ENCODE measurements around the gene MS4A10.

MS4A10 gene

GRCh38 chr11:60785136-60785535 is at the start of gene MS4A10:
Gene MS4A10, plus strand, starts transcription at chr11:60785333. Its CDS starts 5,003 bp downstream, at chr11:60790336.
- H3K9me3 ChIP-seq (ENCODE audit: control insufficient read depth in 1 of 2, low read length in 2 of 2) = no peaks in the 10 kb centered on the region
- peaks cover 39 to 50% of the 10 kb centered on the region in 2 donors for H3K4me1 ChIP-seq (ENCODE audit: control insufficient read depth in 1 of 2, insufficient read depth in 2 of 2, low read length in 2 of 2)
- H3K4me3 ChIP-seq (ENCODE audit: low read depth in 1 of 2, low read length in 2 of 2) = peak within 1 kb of the TSS; percentile 53 to 60
- H3K27me3 ChIP-seq (ENCODE audit: control insufficient read depth in 1 of 2, insufficient read depth in 2 of 2, low read length in 2 of 2) = no peaks in the 10 kb centered on the region
- peak within 1 kb of the TSS; percentile 64 for H3K27ac ChIP-seq (ENCODE audit: low read depth, low read length)
- H3K9ac ChIP-seq (ENCODE audit: low read depth in 1 of 2, low read length in 2 of 2) = peak within 1 kb of the TSS; percentile 48 to 54
- no peaks in the 10 kb centered on the region for H3K36me3 ChIP-seq (ENCODE audit: control insufficient read depth in 1 of 2, insufficient read depth in 2 of 2, low read length in 2 of 2)

- Histone ChIP-seq H3K27me3 (ENCODE audit: control insufficient read depth in 1 of 2, insufficient read depth in 2 of 2, low read length in 2 of 2) (no peaks in the 10 kb centered on the region), H3K27ac (ENCODE audit: low read depth, low read length) (no peak overlapping the region), H3K9me3 (ENCODE audit: control insufficient read depth in 1 of 2, low read length in 2 of 2) (no peaks in the 10 kb centered on the region), H3K4me3 (ENCODE audit: low read depth in 1 of 2, low read length in 2 of 2) (no peak overlapping the region), H3K36me3 (ENCODE audit: control insufficient read depth in 1 of 2, insufficient read depth in 2 of 2, low read length in 2 of 2) (no peaks in the 10 kb centered on the region), H3K9ac (ENCODE audit: low read depth in 1 of 2, low read length in 2 of 2) (no peak overlapping the region), H3K4me1 (ENCODE audit: control insufficient read depth in 1 of 2, insufficient read depth in 2 of 2, low read length in 2 of 2) (peaks cover 5 to 11% of the 10 kb centered on the region in 2 donors)
Measured at GRCh38 chr11:60739114-60739513, 46.0 kb upstream of the MS4A10 start.

- no peaks in the 10 kb centered on the region for H3K36me3 ChIP-seq (ENCODE audit: control insufficient read depth in 1 of 2, insufficient read depth in 2 of 2, low read length in 2 of 2)
- peaks cover 5 to 11% of the 10 kb centered on the region in 2 donors for H3K4me1 ChIP-seq (ENCODE audit: control insufficient read depth in 1 of 2, insufficient read depth in 2 of 2, low read length in 2 of 2)
- no peak overlapping the region for H3K27ac ChIP-seq (ENCODE audit: low read depth, low read length)
- no peaks in the 10 kb centered on the region for H3K9me3 ChIP-seq (ENCODE audit: control insufficient read depth in 1 of 2, low read length in 2 of 2)
- H3K9ac ChIP-seq (ENCODE audit: low read depth in 1 of 2, low read length in 2 of 2) = no peak overlapping the region
- H3K4me3 ChIP-seq (ENCODE audit: low read depth in 1 of 2, low read length in 2 of 2) = no peak overlapping the region
- no peaks in the 10 kb centered on the region for H3K27me3 ChIP-seq (ENCODE audit: control insufficient read depth in 1 of 2, insufficient read depth in 2 of 2, low read length in 2 of 2)
Measured at GRCh38 chr11:60740573-60740972, 44.6 kb upstream of the MS4A10 start.

GRCh38 chr11:60741421-60741820 is 43.7 kb upstream of the MS4A10 start:
- Histone ChIP-seq H3K36me3 (ENCODE audit: control insufficient read depth in 1 of 2, insufficient read depth in 2 of 2, low read length in 2 of 2) (no peaks in the 10 kb centered on the region), H3K9ac (ENCODE audit: low read depth in 1 of 2, low read length in 2 of 2) (no peak overlapping the region), H3K27ac (ENCODE audit: low read depth, low read length) (no peak overlapping the region), H3K9me3 (ENCODE audit: control insufficient read depth in 1 of 2, low read length in 2 of 2) (no peaks in the 10 kb centered on the region), H3K4me1 (ENCODE audit: control insufficient read depth in 1 of 2, insufficient read depth in 2 of 2, low read length in 2 of 2) (peaks cover 5 to 11% of the 10 kb centered on the region in 2 donors), H3K27me3 (ENCODE audit: control insufficient read depth in 1 of 2, insufficient read depth in 2 of 2, low read length in 2 of 2) (no peaks in the 10 kb centered on the region), H3K4me3 (ENCODE audit: low read depth in 1 of 2, low read length in 2 of 2) (no peak overlapping the region)

DNA sequence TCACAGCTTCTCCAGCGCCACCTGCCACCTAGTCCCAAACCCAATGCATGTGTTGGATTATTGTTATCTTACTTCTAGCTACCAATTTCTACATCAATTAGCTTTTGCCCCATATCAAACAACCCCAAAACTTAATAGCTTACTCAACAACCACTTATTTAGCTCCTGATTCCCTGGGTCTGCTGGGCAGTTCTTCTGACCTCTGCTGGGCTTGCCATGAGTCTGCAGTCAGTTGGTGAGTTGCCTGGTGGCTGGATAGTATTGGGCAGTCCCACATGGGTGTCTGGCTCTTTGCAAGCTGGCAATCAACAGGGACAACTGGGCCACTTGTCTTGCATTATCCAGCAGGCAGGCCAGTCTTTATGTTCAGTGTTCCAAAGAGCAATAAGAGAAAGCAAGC is 42.1 kb upstream of the MS4A10 start:
- no peaks in the 10 kb centered on the region for H3K27me3 ChIP-seq (ENCODE audit: control insufficient read depth in 1 of 2, insufficient read depth in 2 of 2, low read length in 2 of 2)
- H3K27ac ChIP-seq (ENCODE audit: low read depth, low read length) = no peak overlapping the region
- no peaks in the 10 kb centered on the region for H3K9me3 ChIP-seq (ENCODE audit: control insufficient read depth in 1 of 2, low read length in 2 of 2)
- no peak overlapping the region for H3K9ac ChIP-seq (ENCODE audit: low read depth in 1 of 2, low read length in 2 of 2)
- peaks cover 5 to 11% of the 10 kb centered on the region in 2 donors for H3K4me1 ChIP-seq (ENCODE audit: control insufficient read depth in 1 of 2, insufficient read depth in 2 of 2, low read length in 2 of 2)
- no peaks in the 10 kb centered on the region for H3K36me3 ChIP-seq (ENCODE audit: control insufficient read depth in 1 of 2, insufficient read depth in 2 of 2, low read length in 2 of 2)
- H3K4me3 ChIP-seq (ENCODE audit: low read depth in 1 of 2, low read length in 2 of 2) = no peak overlapping the region

DNA sequence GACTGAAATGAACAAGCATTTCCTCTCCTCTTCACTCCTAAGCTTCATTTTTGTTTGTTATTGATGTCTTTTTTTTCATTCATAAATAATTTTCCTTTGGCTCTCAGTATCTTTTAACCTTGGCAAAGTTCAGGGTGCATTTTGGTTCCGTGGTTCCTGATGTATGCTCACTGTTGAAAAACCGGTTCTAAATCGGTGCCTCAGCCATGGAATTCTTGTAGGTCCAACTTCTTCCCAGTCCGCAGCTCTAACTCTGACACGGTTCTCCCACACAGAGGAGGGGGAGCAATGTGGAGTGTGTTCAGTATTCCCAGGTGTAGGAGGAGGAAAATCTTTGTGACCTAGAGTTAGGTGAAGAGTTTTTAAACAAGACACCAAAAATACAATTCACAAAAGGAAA is 41.0 kb upstream of the MS4A10 start:
- Histone ChIP-seq H3K36me3 (ENCODE audit: control insufficient read depth in 1 of 2, insufficient read depth in 2 of 2, low read length in 2 of 2) (no peaks in the 10 kb centered on the region), H3K27ac (ENCODE audit: low read depth, low read length) (no peak overlapping the region), H3K27me3 (ENCODE audit: control insufficient read depth in 1 of 2, insufficient read depth in 2 of 2, low read length in 2 of 2) (no peaks in the 10 kb centered on the region), H3K4me1 (ENCODE audit: control insufficient read depth in 1 of 2, insufficient read depth in 2 of 2, low read length in 2 of 2) (peaks cover 5 to 11% of the 10 kb centered on the region in 2 donors), H3K9ac (ENCODE audit: low read depth in 1 of 2, low read length in 2 of 2) (no peak overlapping the region), H3K4me3 (ENCODE audit: low read depth in 1 of 2, low read length in 2 of 2) (no peak overlapping the region), H3K9me3 (ENCODE audit: control insufficient read depth in 1 of 2, low read length in 2 of 2) (no peaks in the 10 kb centered on the region)

DNA sequence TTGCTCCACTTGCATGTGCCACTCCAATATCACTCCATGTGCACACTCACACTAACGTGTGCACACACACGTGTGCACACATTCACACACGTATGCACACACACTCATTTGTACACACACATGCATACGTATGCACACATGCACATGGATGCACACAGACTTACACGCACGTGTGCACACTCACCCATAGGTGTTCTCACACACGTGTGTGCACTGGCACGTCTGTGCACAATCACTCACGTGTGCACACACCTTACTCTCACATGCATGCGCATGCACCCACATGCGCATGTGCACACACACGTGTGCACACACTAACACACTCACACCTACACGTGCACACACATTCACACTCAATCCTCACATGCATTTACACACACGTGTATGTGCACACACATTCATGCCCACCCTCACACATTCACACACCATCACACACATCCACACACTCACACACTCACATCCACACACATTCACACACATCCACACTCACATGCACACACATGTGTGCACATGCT is 37.7 kb upstream of the MS4A10 start:
- H3K4me1 ChIP-seq (ENCODE audit: control insufficient read depth in 1 of 2, insufficient read depth in 2 of 2, low read length in 2 of 2) = peaks cover 5 to 10% of the 10 kb centered on the region in 2 donors
- H3K9me3 ChIP-seq (ENCODE audit: control insufficient read depth in 1 of 2, low read length in 2 of 2) = no peaks in the 10 kb centered on the region
- H3K27ac ChIP-seq (ENCODE audit: low read depth, low read length) = no peak overlapping the region
- no peaks in the 10 kb centered on the region for H3K36me3 ChIP-seq (ENCODE audit: control insufficient read depth in 1 of 2, insufficient read depth in 2 of 2, low read length in 2 of 2)
- no peak overlapping the region for H3K4me3 ChIP-seq (ENCODE audit: low read depth in 1 of 2, low read length in 2 of 2)
- no peaks in the 10 kb centered on the region for H3K27me3 ChIP-seq (ENCODE audit: control insufficient read depth in 1 of 2, insufficient read depth in 2 of 2, low read length in 2 of 2)
- no peak overlapping the region for H3K9ac ChIP-seq (ENCODE audit: low read depth in 1 of 2, low read length in 2 of 2)

DNA sequence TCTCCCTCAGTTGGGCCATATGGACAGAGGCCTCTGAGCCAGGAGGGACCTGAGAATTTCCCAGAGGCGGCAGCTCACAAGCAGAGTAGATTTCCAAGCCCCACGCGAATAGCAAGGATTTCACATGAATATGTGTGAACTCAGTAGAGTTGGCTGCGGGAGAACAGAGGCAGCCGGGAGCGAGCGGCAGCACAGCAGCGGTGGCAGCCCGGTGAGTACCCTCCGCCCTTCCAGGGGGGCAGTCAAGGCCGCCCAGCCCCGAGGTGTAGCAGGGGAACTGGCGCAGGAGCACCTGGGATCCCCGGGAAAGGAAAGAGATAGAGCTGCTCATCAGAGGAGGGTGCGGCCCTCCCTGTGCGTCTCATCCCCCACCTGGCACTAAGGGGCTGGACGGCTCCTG is 36.9 kb upstream of the MS4A10 start:
- H3K36me3 ChIP-seq (ENCODE audit: control insufficient read depth in 1 of 2, insufficient read depth in 2 of 2, low read length in 2 of 2) = no peaks in the 10 kb centered on the region
- H3K27me3 ChIP-seq (ENCODE audit: control insufficient read depth in 1 of 2, insufficient read depth in 2 of 2, low read length in 2 of 2) = no peaks in the 10 kb centered on the region
- H3K9me3 ChIP-seq (ENCODE audit: control insufficient read depth in 1 of 2, low read length in 2 of 2) = no peaks in the 10 kb centered on the region
- H3K27ac ChIP-seq (ENCODE audit: low read depth, low read length) = no peak overlapping the region
- no peak overlapping the region for H3K4me3 ChIP-seq (ENCODE audit: low read depth in 1 of 2, low read length in 2 of 2)
- no peak overlapping the region for H3K9ac ChIP-seq (ENCODE audit: low read depth in 1 of 2, low read length in 2 of 2)
- H3K4me1 ChIP-seq (ENCODE audit: control insufficient read depth in 1 of 2, insufficient read depth in 2 of 2, low read length in 2 of 2) = peaks cover 4 to 6% of the 10 kb centered on the region in 2 donors

GRCh38 chr11:60748821-60749220 is 36.3 kb upstream of the MS4A10 start:
- Histone ChIP-seq H3K27ac (ENCODE audit: low read depth, low read length) (no peak overlapping the region), H3K9me3 (ENCODE audit: control insufficient read depth in 1 of 2, low read length in 2 of 2) (no peaks in the 10 kb centered on the region), H3K4me1 (ENCODE audit: control insufficient read depth in 1 of 2, insufficient read depth in 2 of 2, low read length in 2 of 2) (peaks cover 5% of the 10 kb centered on the region in 2 donors), H3K9ac (ENCODE audit: low read depth in 1 of 2, low read length in 2 of 2) (no peak overlapping the region), H3K36me3 (ENCODE audit: control insufficient read depth in 1 of 2, insufficient read depth in 2 of 2, low read length in 2 of 2) (no peaks in the 10 kb centered on the region), H3K27me3 (ENCODE audit: control insufficient read depth in 1 of 2, insufficient read depth in 2 of 2, low read length in 2 of 2) (peaks cover 0 to 4% of the 10 kb centered on the region in 2 donors), H3K4me3 (ENCODE audit: low read depth in 1 of 2, low read length in 2 of 2) (no peak overlapping the region)

DNA sequence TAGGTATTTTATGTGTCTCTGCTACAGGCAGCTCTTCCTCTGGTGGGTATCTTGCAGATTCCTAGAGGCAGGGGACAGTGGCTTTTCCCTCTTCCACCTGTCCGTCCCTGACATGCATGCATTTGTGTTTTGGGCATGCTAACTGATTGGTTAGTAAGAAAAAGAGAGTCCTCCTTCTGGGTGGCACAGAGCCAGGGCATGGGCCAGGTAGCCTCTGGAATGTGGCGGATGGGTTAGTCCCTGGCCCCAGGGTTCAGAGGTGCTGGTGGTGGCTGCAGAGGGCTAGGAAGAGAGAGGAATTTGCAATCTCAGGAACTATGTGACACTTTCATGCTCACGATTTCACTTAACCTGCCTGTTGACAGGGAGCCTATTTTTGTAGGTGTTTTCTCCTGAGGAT is 34.2 kb upstream of the MS4A10 start:
- Histone ChIP-seq H3K4me1 (ENCODE audit: control insufficient read depth in 1 of 2, insufficient read depth in 2 of 2, low read length in 2 of 2) (peaks cover 5% of the 10 kb centered on the region in 2 donors), H3K36me3 (ENCODE audit: control insufficient read depth in 1 of 2, insufficient read depth in 2 of 2, low read length in 2 of 2) (no peaks in the 10 kb centered on the region), H3K9ac (ENCODE audit: low read depth in 1 of 2, low read length in 2 of 2) (no peak overlapping the region), H3K4me3 (ENCODE audit: low read depth in 1 of 2, low read length in 2 of 2) (no peak overlapping the region), H3K27ac (ENCODE audit: low read depth, low read length) (no peak overlapping the region), H3K27me3 (ENCODE audit: control insufficient read depth in 1 of 2, insufficient read depth in 2 of 2, low read length in 2 of 2) (peaks cover 0 to 4% of the 10 kb centered on the region in 2 donors), H3K9me3 (ENCODE audit: control insufficient read depth in 1 of 2, low read length in 2 of 2) (no peaks in the 10 kb centered on the region)

DNA sequence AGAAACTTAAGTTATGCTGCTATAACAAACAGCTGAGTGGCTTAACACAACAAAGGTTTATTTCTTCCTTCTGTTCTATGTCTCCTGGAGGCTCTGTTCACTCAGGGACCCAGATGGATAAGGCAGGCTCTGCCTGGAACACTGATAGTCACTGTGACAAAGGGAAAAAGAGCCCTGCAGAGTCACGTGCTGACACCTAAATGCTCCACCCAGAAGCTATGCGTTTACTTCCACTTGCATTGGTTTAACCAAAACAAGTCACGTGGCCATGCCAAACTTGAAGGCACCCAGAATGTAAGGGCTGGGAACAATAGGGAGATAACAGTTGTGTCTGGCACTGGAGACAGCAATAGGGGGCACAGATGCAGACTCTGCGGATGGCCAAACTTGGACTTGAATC is 31.8 kb upstream of the MS4A10 start:
- Histone ChIP-seq H3K9me3 (ENCODE audit: control insufficient read depth in 1 of 2, low read length in 2 of 2) (no peaks in the 10 kb centered on the region), H3K9ac (ENCODE audit: low read depth in 1 of 2, low read length in 2 of 2) (peak overlapping the region in 1 of 2 donors; percentile 12), H3K27ac (ENCODE audit: low read depth, low read length) (no peak overlapping the region), H3K36me3 (ENCODE audit: control insufficient read depth in 1 of 2, insufficient read depth in 2 of 2, low read length in 2 of 2) (no peaks in the 10 kb centered on the region), H3K27me3 (ENCODE audit: control insufficient read depth in 1 of 2, insufficient read depth in 2 of 2, low read length in 2 of 2) (peaks cover 0 to 4% of the 10 kb centered on the region in 2 donors), H3K4me3 (ENCODE audit: low read depth in 1 of 2, low read length in 2 of 2) (no peak overlapping the region), H3K4me1 (ENCODE audit: control insufficient read depth in 1 of 2, insufficient read depth in 2 of 2, low read length in 2 of 2) (peaks cover 5 to 9% of the 10 kb centered on the region in 2 donors)

Measured in duodenal mucosa (tissue), 2 donors.